WTC11 (cell line): ENCODE results near the gene GPR153. TPM values are rescaled to one million over a fixed set of nuclear protein-coding genes. Genes with fewer than 3 reads are reported as not detected.

Experiments
- ATAC-seq: fragments of 200-7000 bp; cut with Tn5 transposase; 2 replicates; pipeline ENCODE4 v1.10.0; 2021; ENCODE audit warnings: mild to moderate bottlenecking, moderate library complexity
- CTCF ChIA-PET: fragments of 300-600 bp; sonication (Branson Sonifier 250); formaldehyde crosslinking; loops from one replicate; lab custom pipeline; 2021; ENCODE audit warnings: antibody characterized with exemption; lab: Charles Lee
- POLR2A ChIA-PET: fragments of 350-600 bp; sonication (Branson Sonifier 250); formaldehyde crosslinking; loops from one replicate; lab custom pipeline; 2021; ENCODE audit warnings: antibody characterized with exemption; lab: Charles Lee
- DNase-seq: peaks from one replicate; pipeline ENCODE4 v3.0.0; 2021; ENCODE audit warnings: low spot score
- H3K27ac Mint-ChIP-seq: 2 replicates; pipeline ENCODE4 v1.8.0; 2021; ENCODE audit warnings: mixed read lengths
- H3K27me3 Mint-ChIP-seq: 2 replicates; pipeline ENCODE4 v1.8.0; 2021; ENCODE audit warnings: low read depth, mild to moderate bottlenecking, moderate library complexity, mixed read lengths
- H3K36me3 Mint-ChIP-seq: 2 replicates; pipeline ENCODE4 v1.8.0; 2021; ENCODE audit warnings: mixed read lengths
- H3K4me1 Mint-ChIP-seq: 2 replicates; pipeline ENCODE4 v1.8.0; 2022; ENCODE audit warnings: mixed read lengths
- H3K4me3 Mint-ChIP-seq: 2 replicates; pipeline ENCODE4 v1.8.0; 2021; ENCODE audit warnings: mild to moderate bottlenecking, moderate library complexity, mixed read lengths
- H3K9me3 Mint-ChIP-seq: 2 replicates; pipeline ENCODE4 v1.8.0; 2021; ENCODE audit warnings: mixed read lengths
- E2F4 ChIP-seq: sonication (generic); formaldehyde crosslinking; IDR thresholded peaks from 2 replicates; pipeline ENCODE4 v1.8.1; 2022; ENCODE audit warnings: low read depth, mild to moderate bottlenecking, moderate library complexity, missing genetic modification reagents, borderline replicate concordance
- GRHL2 ChIP-seq: fragments of 250-450 bp; sonication (Bioruptor Pico); IDR thresholded peaks from 2 replicates; pipeline ENCODE4 v1.8.0; 2022; ENCODE audit warnings: mild to moderate bottlenecking, moderate library complexity; ENCODE audit not compliant: insufficient replicate concordance, severe bottlenecking
- HMGA2 ChIP-seq: fragments of 250-450 bp; sonication (Bioruptor Pico); IDR thresholded peaks from 2 replicates; pipeline ENCODE4 v1.4.0; 2021; ENCODE audit warnings: mild to moderate bottlenecking, moderate library complexity
- IRF1 ChIP-seq: sonication (generic); formaldehyde crosslinking; IDR thresholded peaks from 2 replicates; pipeline ENCODE4 v1.8.0; 2023; ENCODE audit warnings: missing genetic modification reagents
- JAZF1 ChIP-seq: fragments of 250-450 bp; sonication (Bioruptor Pico); IDR thresholded peaks from 2 replicates; pipeline ENCODE4 v1.9.0; 2021; ENCODE audit warnings: moderate library complexity, mild to moderate bottlenecking, inconsistent platforms
- MAX ChIP-seq: sonication (generic); formaldehyde crosslinking; IDR thresholded peaks from 2 replicates; pipeline ENCODE4 v1.8.0; 2022; ENCODE audit warnings: mild to moderate bottlenecking, missing genetic modification reagents
- MYBL2 ChIP-seq: sonication (generic); formaldehyde crosslinking; IDR thresholded peaks from 2 replicates; pipeline ENCODE4 v1.8.1; 2023; ENCODE audit warnings: mild to moderate bottlenecking, moderate library complexity, missing genetic modification reagents
- NR3C1 ChIP-seq: sonication (generic); formaldehyde crosslinking; conservative IDR thresholded peaks from 2 replicates; pipeline ENCODE4 v1.8.1; 2023; ENCODE audit warnings: low read depth, mild to moderate bottlenecking, missing genetic modification reagents
- SOX15 ChIP-seq: fragments of 250-450 bp; sonication (Bioruptor Pico); IDR thresholded peaks from 2 replicates; pipeline ENCODE4 v1.9.0; 2021; ENCODE audit warnings: mild to moderate bottlenecking
- STAT6 ChIP-seq: sonication (generic); formaldehyde crosslinking; conservative IDR thresholded peaks from 2 replicates; pipeline ENCODE4 v1.8.1; 2023; ENCODE audit warnings: mild to moderate bottlenecking, low read depth, missing genetic modification reagents, moderate library complexity
- TP53 ChIP-seq: sonication (generic); formaldehyde crosslinking; IDR thresholded peaks from 2 replicates; pipeline ENCODE4 v1.8.1; 2023; ENCODE audit warnings: mild to moderate bottlenecking, missing genetic modification reagents
- USF2 ChIP-seq: sonication (generic); formaldehyde crosslinking; IDR thresholded peaks from 2 replicates; pipeline ENCODE4 v1.8.1; 2023; ENCODE audit warnings: mild to moderate bottlenecking, missing genetic modification reagents, moderate library complexity
- ZMAT4 ChIP-seq: fragments of 250-450 bp; sonication (Bioruptor Pico); IDR thresholded peaks from 2 replicates; pipeline ENCODE4 v1.9.0; 2021; ENCODE audit warnings: mild to moderate bottlenecking
- ZNF121 ChIP-seq: sonication (generic); formaldehyde crosslinking; IDR thresholded peaks from 2 replicates; pipeline ENCODE4 v1.8.0; 2023; ENCODE audit warnings: missing genetic modification reagents
- ZNF219 ChIP-seq: sonication (generic); formaldehyde crosslinking; IDR thresholded peaks from 2 replicates; pipeline ENCODE4 v1.8.0; 2023; ENCODE audit warnings: missing genetic modification reagents, mild to moderate bottlenecking, borderline replicate concordance
- ZNF423 ChIP-seq: fragments of 250-450 bp; sonication (Bioruptor Pico); IDR thresholded peaks from 2 replicates; pipeline ENCODE4 v2.1.2; 2022; ENCODE audit warnings: mild to moderate bottlenecking, moderate library complexity
- ZNF532 ChIP-seq: fragments of 250-450 bp; sonication (Bioruptor Pico); IDR thresholded peaks from 2 replicates; pipeline ENCODE4 v1.9.0; 2021; ENCODE audit warnings: mild to moderate bottlenecking, borderline replicate concordance
- total RNA-seq: library from RNA; stranded (reverse); gene quantifications from 3 replicates; pipeline ENCODE4 v1.2.3, GENCODE V29; 2021

Gene GPR153
- total RNA-seq, 1 experiment from 2014 or later = 13.4 TPM

- TF ChIP-seq ZMAT4 (CRISPR knock-in tag) (no peak), ZNF423 (CRISPR knock-in tag) (no peak), GRHL2 (CRISPR knock-in tag) (no peak), HMGA2 (CRISPR knock-in tag) (no peak)
Observed at GRCh38 chr1:6307099-6307498, 46.2 kb upstream of the GPR153 start (continued).

- H3K4me1 Mint-ChIP-seq = no peaks in the 10 kb centered on the region
- DNase-seq = no peak
- H3K27ac Mint-ChIP-seq = 0 out of 2 replicates have a peak overlapping the region, but pooled peaks have one; percentile 28
- peaks cover 31% of the 10 kb centered on the region for H3K36me3 Mint-ChIP-seq
- H3K9me3 Mint-ChIP-seq = peaks cover 24% of the 10 kb centered on the region
- H3K4me3 Mint-ChIP-seq = no peak overlapping the region
- no peaks in the 10 kb centered on the region for H3K27me3 Mint-ChIP-seq
- POLR2A ChIA-PET = no interaction called here
- no peak for TF ChIP-seq USF2 (CRISPR knock-in tag)
- TF ChIP-seq NR3C1 (CRISPR knock-in tag) = no peak
- TF ChIP-seq STAT6 (CRISPR knock-in tag) = no peak
- TF ChIP-seq MAX = no peak
- TF ChIP-seq TP53 (CRISPR knock-in tag) = no peak
- TF ChIP-seq E2F4 (CRISPR knock-in tag) = no peak
- no peak for TF ChIP-seq ZNF219
- no peak for TF ChIP-seq ZNF532 (CRISPR knock-in tag)
- no peak for TF ChIP-seq IRF1 (CRISPR knock-in tag)
- TF ChIP-seq SOX15 (CRISPR knock-in tag) = no peak
- TF ChIP-seq JAZF1 (CRISPR knock-in tag) = no peak
- no peak for TF ChIP-seq ZNF121 (CRISPR knock-in tag)
- no peak for TF ChIP-seq MYBL2 (CRISPR knock-in tag)
- TF ChIP-seq, all 79 proteins: peak for 0
- ATAC-seq = no peak
- CTCF ChIA-PET = no interaction called here
Observed at GRCh38 chr1:6303397-6304012, 42.6 kb upstream of the GPR153 start.
